ENCODE measurements around the gene CRACR2A.

CRACR2A gene

DNA sequence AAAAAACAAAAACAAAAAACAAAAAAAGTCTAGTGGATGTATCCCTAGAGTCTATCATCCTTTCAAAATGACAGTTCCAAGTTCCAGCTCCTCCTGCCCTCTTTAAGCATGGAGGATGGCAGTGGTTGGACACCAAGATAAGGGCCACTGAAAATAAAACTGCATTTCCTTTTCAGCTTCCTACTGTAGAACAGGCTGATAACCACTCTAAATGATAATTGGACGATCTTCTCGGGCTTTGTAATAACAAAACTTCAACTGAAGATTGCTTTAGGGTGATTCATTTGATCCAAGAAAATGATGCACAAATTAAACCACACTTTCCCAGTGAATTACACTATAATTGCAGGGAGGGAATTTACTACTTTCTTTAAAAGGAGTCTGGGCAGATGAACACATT is 42.2 kb upstream of the CRACR2A start:
- H3F3A ChIP-seq (ENCODE audit: insufficient read depth, low read length), result no peaks in the 10 kb centered on the region
- H4K20me1 ChIP-seq (ENCODE audit: insufficient read depth, low read length), result no peaks in the 10 kb centered on the region
- H3K9me3 ChIP-seq (replicated peaks; ENCODE audit: insufficient read depth, low read length), result no peaks in the 10 kb centered on the region
- no peaks in the 10 kb centered on the region for H3K27me3 ChIP-seq (replicated peaks; ENCODE audit: insufficient read depth, low read length)
- no peak for TF ChIP-seq EZH2phosphoT487 (IDR thresholded peaks at IDR 0.05; ENCODE audit: low read length)
- TF ChIP-seq CTCF (IDR thresholded peaks at IDR 0.05; ENCODE audit: low read length), result no peak
- no peak for TF ChIP-seq EZH2 (optimal IDR thresholded peaks at IDR 0.05; ENCODE audit: low read depth, low read length)
- no peaks in the 10 kb centered on the region for H3K36me3 ChIP-seq (replicated peaks; ENCODE audit: insufficient read depth, low read length)
- no peak for DNase-seq
- H3K79me2 ChIP-seq (ENCODE audit: low read length), result no peaks in the 10 kb centered on the region
- no peak overlapping the region for H3K4me3 ChIP-seq (ENCODE audit: low read length)
- no peak overlapping the region for H3K9ac ChIP-seq (ENCODE audit: low read length)
- no peak overlapping the region for H3K4me2 ChIP-seq (ENCODE audit: low read depth, low read length)
- no peak overlapping the region for H3K27ac ChIP-seq (ENCODE audit: low read length)
- no peak overlapping the region for H2AFZ ChIP-seq (ENCODE audit: low read length)
- H3K4me1 ChIP-seq (ENCODE audit: low read length), result no peaks in the 10 kb centered on the region
- H3K9me2 ChIP-seq (replicated peaks; ENCODE audit: insufficient read depth, low read length), result no peaks in the 10 kb centered on the region

GRCh38 chr12:3792623-3793288 is 39.8 kb upstream of the CRACR2A start:
- Histone ChIP-seq H3K4me1 (ENCODE audit: low read length) (no peaks in the 10 kb centered on the region), H3K36me3 (replicated peaks; ENCODE audit: insufficient read depth, low read length) (no peaks in the 10 kb centered on the region), H3K4me3 (ENCODE audit: low read length) (no peak overlapping the region), H3K79me2 (ENCODE audit: low read length) (no peaks in the 10 kb centered on the region), H3K9me3 (replicated peaks; ENCODE audit: insufficient read depth, low read length) (no peaks in the 10 kb centered on the region), H3K4me2 (ENCODE audit: low read depth, low read length) (no peak overlapping the region), H3K27ac (ENCODE audit: low read length) (no peak overlapping the region), H3F3A (ENCODE audit: insufficient read depth, low read length) (no peaks in the 10 kb centered on the region), H3K9ac (ENCODE audit: low read length) (no peak overlapping the region), H3K27me3 (replicated peaks; ENCODE audit: insufficient read depth, low read length) (no peaks in the 10 kb centered on the region), H3K9me2 (replicated peaks; ENCODE audit: insufficient read depth, low read length) (no peaks in the 10 kb centered on the region), H4K20me1 (ENCODE audit: insufficient read depth, low read length) (no peaks in the 10 kb centered on the region), H2AFZ (ENCODE audit: low read length) (no peak overlapping the region)
- DNase-seq, result no peak
- TF ChIP-seq EZH2phosphoT487 (IDR thresholded peaks at IDR 0.05; ENCODE audit: low read length), result no peak
- no peak for TF ChIP-seq EZH2 (optimal IDR thresholded peaks at IDR 0.05; ENCODE audit: low read depth, low read length)
- TF ChIP-seq CTCF (IDR thresholded peaks at IDR 0.05; ENCODE audit: low read length), result no peak

DNA sequence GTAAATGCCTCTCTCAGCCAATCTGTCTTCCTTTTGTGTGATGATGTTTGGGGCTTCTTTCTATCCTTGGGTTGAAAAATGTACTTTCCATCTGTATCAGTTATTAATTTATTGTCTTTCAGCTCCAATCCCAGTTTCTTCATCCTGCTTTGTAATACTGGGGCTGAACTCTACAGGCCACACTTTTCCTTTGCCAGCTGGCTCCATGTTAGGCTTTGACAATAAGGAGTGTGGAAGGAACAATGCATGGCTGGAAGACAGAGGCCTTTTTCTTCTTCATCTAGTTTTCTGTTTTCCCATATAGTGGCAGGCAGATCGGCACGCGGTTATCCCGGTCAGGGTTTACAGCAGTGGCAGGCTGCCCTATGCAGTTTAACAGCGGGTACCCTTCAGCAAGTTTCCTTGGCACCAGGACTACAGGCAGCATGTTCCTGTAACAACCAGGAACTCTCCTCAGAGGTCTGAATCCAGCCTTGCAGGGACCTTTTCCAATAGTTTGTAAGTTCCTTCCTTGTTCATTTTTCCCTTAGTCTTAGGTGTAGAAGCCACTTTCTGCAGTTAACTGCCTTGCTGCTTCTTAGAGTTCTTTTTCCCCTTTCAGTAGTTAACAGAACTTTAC is 38.5 kb upstream of the CRACR2A start:
- Histone ChIP-seq H4K20me1 (ENCODE audit: insufficient read depth, low read length) (no peaks in the 10 kb centered on the region), H3K4me3 (ENCODE audit: low read length) (no peak overlapping the region), H3K9me3 (replicated peaks; ENCODE audit: insufficient read depth, low read length) (no peaks in the 10 kb centered on the region), H3F3A (ENCODE audit: insufficient read depth, low read length) (no peaks in the 10 kb centered on the region), H3K27ac (ENCODE audit: low read length) (no peak overlapping the region), H3K27me3 (replicated peaks; ENCODE audit: insufficient read depth, low read length) (no peaks in the 10 kb centered on the region), H3K4me2 (ENCODE audit: low read depth, low read length) (no peak overlapping the region), H3K9me2 (replicated peaks; ENCODE audit: insufficient read depth, low read length) (no peaks in the 10 kb centered on the region), H2AFZ (ENCODE audit: low read length) (no peak overlapping the region), H3K36me3 (replicated peaks; ENCODE audit: insufficient read depth, low read length) (no peaks in the 10 kb centered on the region), H3K4me1 (ENCODE audit: low read length) (no peaks in the 10 kb centered on the region), H3K79me2 (ENCODE audit: low read length) (no peaks in the 10 kb centered on the region), H3K9ac (ENCODE audit: low read length) (no peak overlapping the region)
- DNase-seq, result no peak
- TF ChIP-seq CTCF (IDR thresholded peaks at IDR 0.05; ENCODE audit: low read length) (no peak), EZH2 (optimal IDR thresholded peaks at IDR 0.05; ENCODE audit: low read depth, low read length) (no peak), EZH2phosphoT487 (IDR thresholded peaks at IDR 0.05; ENCODE audit: low read length) (no peak)

Measured in MM.1S (cell line).